NOMO-1 treated with DMSO at 0.1 percent for 48 hours (cell line): ENCODE data around the gene VWC2L.

Experiments used
- DNase-seq: peaks from one replicate; lab custom pipeline; 2025; ENCODE audit not compliant: unreplicated experiment; lab: John Stamatoyannopoulos, UW

The VWC2L gene

GRCh38 chr2:214579035-214579434, 168.2 kb downstream of the VWC2L start:
- DNase-seq = no peak

- no peak for DNase-seq
Observed at GRCh38 chr2:214587442-214587841, 176.6 kb downstream of the VWC2L start.

- DNase-seq = no peak
Observed at GRCh38 chr2:214591366-214591765, 180.5 kb downstream of the VWC2L start.

- no peak for DNase-seq
Observed at GRCh38 chr2:214592011-214592410, 181.2 kb downstream of the VWC2L start.

- no peak for DNase-seq
Observed at GRCh38 chr2:214593727-214594126, 182.9 kb downstream of the VWC2L start.

- DNase-seq = no peak
Observed at GRCh38 chr2:214601852-214602633, 191.2 kb downstream of the VWC2L start.

GRCh38 chr2:214604861-214605260, 194.0 kb downstream of the VWC2L start:
- no peak for DNase-seq

- no peak for DNase-seq
Observed at GRCh38 chr2:214607051-214607450, 196.2 kb downstream of the VWC2L start.

GRCh38 chr2:214611015-214611414, 200.2 kb downstream of the VWC2L start:
- DNase-seq = no peak

GRCh38 chr2:214624166-214624760, 213.4 kb downstream of the VWC2L start:
- no peak for DNase-seq

GRCh38 chr2:214628091-214628490, 217.2 kb downstream of the VWC2L start:
- no peak for DNase-seq
